Panc1 (cell line): Measurements from ENCODE around the gene NEU2. TPM values are rescaled to one million over a fixed set of nuclear protein-coding genes. Genes with fewer than 3 reads are reported as not detected.
A peak's percentile ranks its signal among the peaks of the same experiment; 100 is the strongest.

Experiments
- ATAC-seq: fragments of 200-7000 bp; cut with Tn5 transposase; 2 replicates; pipeline ENCODE4 v1.9.1; 2020; ENCODE audit warnings: mild to moderate bottlenecking, moderate library complexity
- BruUV-seq: library from RNA; stranded (reverse); fragments of 400-500 nt; replicated peaks from 2 replicates; lab custom pipeline; 2021; lab: Mats Ljungman, UMichigan
- CTCF ChIA-PET: fragments of 300-600 bp; sonication (Branson Sonifier 250); formaldehyde crosslinking; loops from one replicate; lab custom pipeline; 2022; ENCODE audit warnings: antibody characterized with exemption; lab: Charles Lee
- POLR2A ChIA-PET: fragments of 300-600 bp; sonication (Branson Sonifier 250); formaldehyde crosslinking; loops from one replicate; lab custom pipeline; 2022; ENCODE audit warnings: antibody characterized with exemption; lab: Charles Lee
- DNase-seq: peaks from one replicate; pipeline ENCODE4 v3.0.0-alpha.2; 2010; ENCODE audit warnings: low read depth, low spot score
- H3K27ac ChIP-seq: 2 replicates; pipeline ENCODE4 v1.5.1; 2011; ENCODE audit warnings: mild to moderate bottlenecking, low read length, inconsistent platforms
- H3K27me3 ChIP-seq: fragments of 200-500 bp; sonication (Bioruptor generic); 2 replicates; pipeline ENCODE4 v1.6.0; 2014; ENCODE audit warnings: low read length, inconsistent platforms; ENCODE audit not compliant: control insufficient read depth, insufficient read depth
- H3K36me3 ChIP-seq: fragments of 200-500 bp; sonication (Bioruptor generic); 2 replicates; pipeline ENCODE4 v1.5.1; 2014; ENCODE audit warnings: inconsistent platforms, mild to moderate bottlenecking, low read length, moderate library complexity; ENCODE audit not compliant: control insufficient read depth, insufficient read depth
- H3K4me1 ChIP-seq: 2 replicates; pipeline ENCODE4 v1.5.1; 2011; ENCODE audit warnings: inconsistent platforms, mild to moderate bottlenecking, low read length, moderate library complexity; ENCODE audit not compliant: control insufficient read depth, insufficient read depth
- H3K4me3 ChIP-seq, 2 experiments: 2 replicates each; pipeline ENCODE4 v1.5.1; 2011 to 2012; ENCODE audit warnings: low read depth in 2 of 2, low read length in 2 of 2, mild to moderate bottlenecking in 2 of 2, inconsistent platforms in 1 of 2, moderate library complexity in 1 of 2
- H3K9me3 ChIP-seq: fragments of 200-500 bp; sonication (Bioruptor generic); 2 replicates; pipeline ENCODE4 v1.5.1; 2014; ENCODE audit warnings: low read depth, mild to moderate bottlenecking, inconsistent platforms, low read length, moderate library complexity; ENCODE audit not compliant: control insufficient read depth, insufficient read depth
- POLR2AphosphoS5 ChIP-seq: IDR thresholded peaks from 2 replicates; pipeline ENCODE4 v1.6.1; 2012; ENCODE audit warnings: mild to moderate bottlenecking, low read depth, low read length, moderate library complexity
- SIN3A ChIP-seq: IDR thresholded peaks from 2 replicates; pipeline ENCODE4 v1.6.1; 2012; ENCODE audit warnings: low read depth, mild to moderate bottlenecking, low read length, moderate library complexity, borderline replicate concordance; ENCODE audit not compliant: insufficient read depth
- TCF7L2 ChIP-seq: IDR thresholded peaks from 2 replicates; pipeline ENCODE4 v1.6.1; 2011; ENCODE audit warnings: mild to moderate bottlenecking, low read depth, low read length, inconsistent platforms
- in situ Hi-C: cut with HindIII; loops from 2 replicates; pipeline ENCODE4 v1.10.0; 2016; ENCODE audit warnings: low sequenced_read_pairs, low pct_unique_long_range_greater_than_20kb
- intact Hi-C: fragments of 100-400 bp; cut with micrococcal nuclease; formaldehyde crosslinking; loops from one replicate; pipeline ENCODE4 v1.10.0; 2022; ENCODE audit not compliant: unreplicated experiment
- total RNA-seq: library from RNA; stranded (reverse); gene quantifications from one replicate; pipeline ENCODE4 v1.2.1, GENCODE V29; 2021; ENCODE audit not compliant: unreplicated experiment
- TF ChIP-seq, protein P1 (sequence below): fragments of 450-650 bp; IDR thresholded peaks from 2 replicates; pipeline ENCODE4 v1.5.1; 2017; ENCODE audit warnings: mild to moderate bottlenecking
- TF ChIP-seq, protein P2 (sequence below), 2 experiments: IDR thresholded peaks; 2 replicates each; pipeline ENCODE4 v1.6.1; 2011 to 2012; ENCODE audit warnings: low read depth in 2 of 2, control low read depth in 1 of 2, low read length in 1 of 2, mild to moderate bottlenecking in 1 of 2, moderate library complexity in 1 of 2; ENCODE audit not compliant: insufficient read depth in 1 of 2

The NEU2 gene
- total RNA-seq, 1 experiment from 2014 or later = not detected

DNA sequence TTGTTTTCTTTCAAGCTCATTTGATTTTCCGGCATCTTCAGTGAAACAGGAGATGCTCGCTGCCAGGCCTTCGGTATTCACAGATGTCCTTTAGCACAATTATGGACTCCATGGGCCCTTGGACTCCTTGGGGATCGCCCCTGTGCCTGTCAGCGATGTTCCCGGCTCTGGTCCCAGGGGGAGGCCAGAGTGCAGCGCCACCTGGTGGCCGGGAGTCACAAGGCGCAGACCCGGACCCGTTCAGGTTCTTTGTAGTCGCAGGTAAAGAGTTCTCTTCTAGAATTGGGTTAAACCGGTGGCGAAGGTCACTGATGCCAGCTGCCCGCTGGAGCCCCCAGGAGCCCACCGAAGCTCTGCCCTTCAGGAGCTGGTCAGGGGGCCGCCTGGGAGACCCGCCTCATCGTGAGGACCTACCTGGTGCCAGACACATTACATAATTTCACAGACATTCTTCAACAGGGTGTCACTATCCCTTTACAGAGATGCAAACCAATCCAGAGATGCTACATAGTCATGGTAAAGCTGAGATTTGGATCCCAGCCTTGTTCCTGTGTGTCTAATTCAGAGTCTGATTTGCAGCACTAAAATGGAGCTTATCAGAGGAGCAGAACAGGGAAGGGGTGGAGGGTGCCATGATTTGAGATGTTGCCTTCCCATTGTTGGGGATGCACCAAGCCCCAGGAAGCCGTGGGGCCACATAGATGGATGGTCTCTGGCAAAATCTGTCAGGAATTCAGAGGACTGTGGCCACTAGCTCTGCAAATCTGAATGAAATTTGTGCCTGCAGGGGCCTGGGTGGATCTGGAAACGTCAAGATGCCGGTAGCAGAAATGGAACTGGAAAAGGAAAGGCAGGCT lies 21.7 kb downstream of the NEU2 start:
- no peak for TF ChIP-seq SIN3A
- TF ChIP-seq, protein P1, sequence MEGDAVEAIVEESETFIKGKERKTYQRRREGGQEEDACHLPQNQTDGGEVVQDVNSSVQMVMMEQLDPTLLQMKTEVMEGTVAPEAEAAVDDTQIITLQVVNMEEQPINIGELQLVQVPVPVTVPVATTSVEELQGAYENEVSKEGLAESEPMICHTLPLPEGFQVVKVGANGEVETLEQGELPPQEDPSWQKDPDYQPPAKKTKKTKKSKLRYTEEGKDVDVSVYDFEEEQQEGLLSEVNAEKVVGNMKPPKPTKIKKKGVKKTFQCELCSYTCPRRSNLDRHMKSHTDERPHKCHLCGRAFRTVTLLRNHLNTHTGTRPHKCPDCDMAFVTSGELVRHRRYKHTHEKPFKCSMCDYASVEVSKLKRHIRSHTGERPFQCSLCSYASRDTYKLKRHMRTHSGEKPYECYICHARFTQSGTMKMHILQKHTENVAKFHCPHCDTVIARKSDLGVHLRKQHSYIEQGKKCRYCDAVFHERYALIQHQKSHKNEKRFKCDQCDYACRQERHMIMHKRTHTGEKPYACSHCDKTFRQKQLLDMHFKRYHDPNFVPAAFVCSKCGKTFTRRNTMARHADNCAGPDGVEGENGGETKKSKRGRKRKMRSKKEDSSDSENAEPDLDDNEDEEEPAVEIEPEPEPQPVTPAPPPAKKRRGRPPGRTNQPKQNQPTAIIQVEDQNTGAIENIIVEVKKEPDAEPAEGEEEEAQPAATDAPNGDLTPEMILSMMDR = peak; percentile 97
- no peaks in the 10 kb centered on the region for H3K9me3 ChIP-seq
- ChIA-PET CTCF (interaction anchor here (0.9 to 1.7 kb wide), 3 partner anchors 12 to 202 kb away, joined by 3 to 9 read pairs (median 6); no protein-coding TSS in a partner anchor), POLR2A (no interaction called here)
- DNase-seq (no peak), ATAC-seq (peak; percentile 86)
- in situ Hi-C loops = no loop called here
- H3K27ac ChIP-seq = 0 out of 2 replicates have a peak overlapping the region, but pooled peaks have one; percentile 20
- 0 out of 2 replicates have a peak, but pooled peaks cover 5% of the 10 kb centered on the region for H3K4me1 ChIP-seq
- no peak overlapping the region for H3K4me3 ChIP-seq
- H3K27me3 ChIP-seq = no peaks in the 10 kb centered on the region
- BruUV-seq = no TSS peak
- no peaks in the 10 kb centered on the region for H3K36me3 ChIP-seq
- intact Hi-C loops = no loop called here

DNA sequence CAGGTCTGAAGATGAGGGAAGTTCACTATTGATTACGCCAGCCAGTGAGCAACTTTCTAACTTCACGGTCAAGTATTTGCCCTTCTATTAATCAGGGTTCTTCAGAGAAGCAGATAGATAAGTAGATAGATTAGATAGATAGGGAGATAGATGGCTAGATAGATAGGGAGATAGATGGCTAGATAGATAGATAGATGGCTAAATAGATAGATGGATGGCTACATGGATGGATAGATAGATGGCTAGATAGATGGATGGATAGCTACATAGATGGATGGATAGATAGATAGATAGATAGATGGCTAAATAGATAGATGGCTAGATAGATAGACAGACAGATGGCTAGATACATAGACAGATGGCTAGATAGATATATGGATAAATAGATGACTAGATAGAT lies 22.9 kb downstream of the NEU2 start:
- ChIA-PET CTCF (interaction anchor here (0.6 to 1.4 kb wide), 2 partner anchors 76 to 184 kb away, joined by 3 to 9 read pairs; no protein-coding TSS in a partner anchor), POLR2A (interaction anchor here (0.6 kb wide), 1 partner anchor 48 kb away, joined by 3 read pairs; no protein-coding TSS in a partner anchor)
- intact Hi-C loops (no loop called here), in situ Hi-C loops (no loop called here)
- Histone ChIP-seq H3K27ac (no peak overlapping the region), H3K4me3 (no peak overlapping the region), H3K9me3 (no peaks in the 10 kb centered on the region), H3K4me1 (0 out of 2 replicates have a peak, but pooled peaks cover 5% of the 10 kb centered on the region), H3K27me3 (no peaks in the 10 kb centered on the region), H3K36me3 (no peaks in the 10 kb centered on the region)
- no TSS peak for BruUV-seq
- no peak for DNase-seq
- no peak for ATAC-seq
- no peak for TF ChIP-seq TCF7L2
- TF ChIP-seq, protein P1 = no peak
- TF ChIP-seq POLR2AphosphoS5 = no peak
- TF ChIP-seq SIN3A = no peak
- TF ChIP-seq, protein P2, sequence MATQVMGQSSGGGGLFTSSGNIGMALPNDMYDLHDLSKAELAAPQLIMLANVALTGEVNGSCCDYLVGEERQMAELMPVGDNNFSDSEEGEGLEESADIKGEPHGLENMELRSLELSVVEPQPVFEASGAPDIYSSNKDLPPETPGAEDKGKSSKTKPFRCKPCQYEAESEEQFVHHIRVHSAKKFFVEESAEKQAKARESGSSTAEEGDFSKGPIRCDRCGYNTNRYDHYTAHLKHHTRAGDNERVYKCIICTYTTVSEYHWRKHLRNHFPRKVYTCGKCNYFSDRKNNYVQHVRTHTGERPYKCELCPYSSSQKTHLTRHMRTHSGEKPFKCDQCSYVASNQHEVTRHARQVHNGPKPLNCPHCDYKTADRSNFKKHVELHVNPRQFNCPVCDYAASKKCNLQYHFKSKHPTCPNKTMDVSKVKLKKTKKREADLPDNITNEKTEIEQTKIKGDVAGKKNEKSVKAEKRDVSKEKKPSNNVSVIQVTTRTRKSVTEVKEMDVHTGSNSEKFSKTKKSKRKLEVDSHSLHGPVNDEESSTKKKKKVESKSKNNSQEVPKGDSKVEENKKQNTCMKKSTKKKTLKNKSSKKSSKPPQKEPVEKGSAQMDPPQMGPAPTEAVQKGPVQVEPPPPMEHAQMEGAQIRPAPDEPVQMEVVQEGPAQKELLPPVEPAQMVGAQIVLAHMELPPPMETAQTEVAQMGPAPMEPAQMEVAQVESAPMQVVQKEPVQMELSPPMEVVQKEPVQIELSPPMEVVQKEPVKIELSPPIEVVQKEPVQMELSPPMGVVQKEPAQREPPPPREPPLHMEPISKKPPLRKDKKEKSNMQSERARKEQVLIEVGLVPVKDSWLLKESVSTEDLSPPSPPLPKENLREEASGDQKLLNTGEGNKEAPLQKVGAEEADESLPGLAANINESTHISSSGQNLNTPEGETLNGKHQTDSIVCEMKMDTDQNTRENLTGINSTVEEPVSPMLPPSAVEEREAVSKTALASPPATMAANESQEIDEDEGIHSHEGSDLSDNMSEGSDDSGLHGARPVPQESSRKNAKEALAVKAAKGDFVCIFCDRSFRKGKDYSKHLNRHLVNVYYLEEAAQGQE (IDR thresholded peaks at IDR 0.05; ENCODE audit: insufficient read depth in 1 of 2, low read depth in 2 of 2, low read length in 1 of 2) = no peak
